WERI-Rb-1 (cell line): Measurements from ENCODE around the gene FABP1.

ENCODE experiments used
- DNase-seq: peaks from one replicate; pipeline ENCODE4 v3.0.0-alpha.2; 2020
- H3K27ac ChIP-seq: fragments of 250-450 bp; sonication (Bioruptor Pico); 2 replicates; pipeline ENCODE4 v1.5.1; 2020; ENCODE audit warnings: mild to moderate bottlenecking, moderate library complexity
- H3K27me3 ChIP-seq: fragments of 250-450 bp; sonication (Bioruptor Pico); 2 replicates; pipeline ENCODE4 v1.5.1; 2021; ENCODE audit warnings: mild to moderate bottlenecking, low read depth, moderate library complexity; ENCODE audit not compliant: insufficient read depth, severe bottlenecking
- H3K36me3 ChIP-seq: fragments of 250-450 bp; sonication (Bioruptor Pico); 2 replicates; pipeline ENCODE4 v1.5.1; 2020; ENCODE audit warnings: mild to moderate bottlenecking, moderate library complexity
- H3K4me3 ChIP-seq: 2 replicates; pipeline ENCODE4 v1.5.1; 2011; ENCODE audit warnings: low read depth, mild to moderate bottlenecking, control low read depth, low read length
- H3K9me3 ChIP-seq: fragments of 250-450 bp; sonication (Bioruptor Pico); 2 replicates; pipeline ENCODE4 v1.5.1; 2021; ENCODE audit warnings: mild to moderate bottlenecking, moderate library complexity; ENCODE audit not compliant: severe bottlenecking
- CTCF ChIP-seq: IDR thresholded peaks from 2 replicates; pipeline ENCODE4 v1.5.1; 2011; ENCODE audit warnings: low read depth, mild to moderate bottlenecking, control low read depth, inconsistent platforms, low read length

FABP1 gene

GRCh38 chr2:88088999-88089398, 38.9 kb downstream of the FABP1 start:
- TF ChIP-seq CTCF: no peak
- Histone ChIP-seq H3K27ac (no peak overlapping the region), H3K27me3 (peaks cover 25% of the 10 kb centered on the region), H3K36me3 (no peaks in the 10 kb centered on the region), H3K4me3 (no peak overlapping the region), H3K9me3 (no peaks in the 10 kb centered on the region)
- DNase-seq: no peak

DNA sequence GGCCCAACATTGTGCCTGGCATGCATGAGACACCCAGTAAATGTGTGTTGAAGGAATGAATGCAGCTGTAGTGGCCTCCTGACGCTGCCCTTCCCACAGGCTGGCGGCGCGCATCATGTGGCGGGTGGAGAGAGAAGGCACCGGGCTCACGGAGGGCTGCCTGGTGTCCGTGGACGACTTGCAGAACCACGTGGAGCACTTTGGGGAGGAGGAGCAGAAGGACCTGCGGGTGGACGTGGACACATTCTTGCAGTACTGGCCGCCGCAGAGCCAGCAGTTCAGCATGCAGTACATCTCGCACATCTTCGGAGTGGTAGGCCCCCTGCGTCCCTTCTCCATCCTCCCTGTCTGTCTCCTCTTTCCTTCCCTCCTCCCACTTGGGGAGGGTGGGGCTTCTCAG, 40.1 kb downstream of the FABP1 start:
- Histone ChIP-seq H3K27me3 (peaks cover 28% of the 10 kb centered on the region), H3K27ac (no peak overlapping the region), H3K4me3 (no peak overlapping the region), H3K9me3 (no peaks in the 10 kb centered on the region), H3K36me3 (no peaks in the 10 kb centered on the region)
- no peak for DNase-seq
- TF ChIP-seq CTCF: no peak

GRCh38 chr2:88087073-88087472, 40.8 kb downstream of the FABP1 start:
- no peaks in the 10 kb centered on the region for H3K36me3 ChIP-seq
- H3K4me3 ChIP-seq: no peak overlapping the region
- peaks cover 24% of the 10 kb centered on the region for H3K27me3 ChIP-seq
- no peak for TF ChIP-seq CTCF
- DNase-seq: no peak
- no peaks in the 10 kb centered on the region for H3K9me3 ChIP-seq
- no peak overlapping the region for H3K27ac ChIP-seq

DNA sequence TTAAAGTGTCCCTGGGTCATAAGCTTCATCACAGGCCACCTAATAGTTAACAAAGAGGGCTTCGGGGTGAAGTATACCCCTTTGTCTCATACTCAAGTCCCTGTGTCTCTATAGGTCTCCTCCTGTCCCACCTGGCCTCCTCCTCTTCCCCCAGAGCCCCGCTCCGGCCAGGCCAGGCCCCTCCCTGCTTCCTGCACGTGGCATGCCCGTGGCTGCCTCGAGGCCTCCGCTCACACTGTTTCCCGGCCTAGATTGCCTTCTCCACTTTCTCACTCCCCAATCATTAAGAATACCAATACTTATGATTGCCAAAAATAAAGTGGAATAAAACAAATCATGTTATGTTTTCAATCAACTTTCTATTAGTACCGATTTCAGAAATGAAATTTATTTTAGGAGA, 41.5 kb downstream of the FABP1 start:
- Histone ChIP-seq H3K4me3 (no peak overlapping the region), H3K9me3 (no peaks in the 10 kb centered on the region), H3K27ac (no peak overlapping the region), H3K27me3 (peaks cover 28% of the 10 kb centered on the region), H3K36me3 (no peaks in the 10 kb centered on the region)
- no peak for TF ChIP-seq CTCF
- no peak for DNase-seq

- Histone ChIP-seq H3K27me3 (peaks cover 33% of the 10 kb centered on the region), H3K36me3 (no peaks in the 10 kb centered on the region), H3K4me3 (no peak overlapping the region), H3K27ac (no peak overlapping the region), H3K9me3 (no peaks in the 10 kb centered on the region)
- no peak for TF ChIP-seq CTCF
- DNase-seq: no peak
Measured at GRCh38 chr2:88085602-88086001, 42.3 kb downstream of the FABP1 start.

GRCh38 chr2:88085099-88085498, 42.8 kb downstream of the FABP1 start:
- no peak overlapping the region for H3K4me3 ChIP-seq
- H3K36me3 ChIP-seq: no peaks in the 10 kb centered on the region
- no peak overlapping the region for H3K27ac ChIP-seq
- no peak for TF ChIP-seq CTCF
- peaks cover 35% of the 10 kb centered on the region for H3K27me3 ChIP-seq
- no peaks in the 10 kb centered on the region for H3K9me3 ChIP-seq
- DNase-seq: no peak
